ENCODE results near the gene TSSK3.

TSSK3 gene

DNA sequence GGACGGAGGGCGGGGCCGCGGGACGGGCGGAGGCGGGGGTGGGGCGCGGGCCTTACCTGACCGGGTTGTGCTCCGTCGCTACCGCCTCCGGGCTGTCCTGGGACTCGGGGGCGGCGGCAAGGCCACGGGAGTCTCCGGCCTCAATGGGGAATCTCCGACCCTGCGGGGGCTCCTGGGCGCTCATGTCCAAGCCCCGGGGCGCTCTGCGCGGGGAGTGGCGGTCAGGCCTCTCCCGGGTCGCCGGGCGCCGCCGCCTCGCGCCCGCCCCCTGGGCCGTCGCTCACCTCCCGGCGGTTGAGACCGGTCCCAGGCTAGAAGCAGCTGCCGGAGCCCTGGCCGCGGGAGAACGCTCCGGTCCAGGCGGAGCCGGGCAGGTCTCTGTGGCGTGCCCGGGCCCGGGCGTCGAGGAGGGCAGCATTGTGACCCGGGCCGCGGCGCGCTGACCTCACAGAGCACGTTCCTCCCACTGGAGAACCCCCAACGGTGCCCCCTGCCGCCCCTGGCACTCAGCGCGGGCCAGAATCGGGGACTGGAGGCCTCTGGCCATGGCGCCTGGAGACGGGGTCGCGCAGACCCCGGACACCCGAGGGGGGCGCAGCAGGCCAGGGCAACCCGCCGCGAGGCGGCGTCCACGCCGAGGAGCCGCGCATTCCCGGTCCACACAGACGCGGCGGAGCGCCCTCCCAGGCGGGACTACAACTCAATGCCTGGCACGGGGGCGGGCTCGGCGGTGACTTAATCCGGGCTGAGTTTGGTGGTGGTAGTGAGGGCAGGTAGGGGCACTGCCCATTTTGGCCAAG is 465 bp upstream of the TSSK3 start:
- peak overlapping the region; percentile 61 for H3K4me3 ChIP-seq (ENCODE audit: low read depth, low read length)
- no peak overlapping the region for H3K9ac ChIP-seq (ENCODE audit: low read length)
- no peak overlapping the region for H3K23ac ChIP-seq (ENCODE audit: low read length)
- H3K79me2 ChIP-seq (ENCODE audit: control insufficient read depth, insufficient read depth, low read length, poor library complexity): peaks cover 4% of the 10 kb centered on the region
- H3K4me1 ChIP-seq (ENCODE audit: control insufficient read depth in 1 of 2, insufficient read depth in 2 of 2, low read length in 2 of 2): peaks cover 5 to 14% of the 10 kb centered on the region in 2 experiments
- H3K36me3 ChIP-seq (ENCODE audit: control insufficient read depth in 1 of 2, insufficient read depth in 2 of 2, low read length in 2 of 2): peaks cover 31 to 34% of the 10 kb centered on the region in 2 experiments
- peak overlapping the region; percentile 80 for H3K14ac ChIP-seq (ENCODE audit: low read length)
- peak overlapping the region; percentile 32 for H2AK5ac ChIP-seq (ENCODE audit: low read length)
- H2BK12ac ChIP-seq (ENCODE audit: low read length): no peak overlapping the region
- H2BK120ac ChIP-seq (ENCODE audit: insufficient read depth, low read length, poor library complexity): peak overlapping the region; percentile 57
- H3K4ac ChIP-seq (ENCODE audit: low read depth, low read length): peak overlapping the region; percentile 6
- peak overlapping the region; percentile 46 for H2AFZ ChIP-seq (ENCODE audit: insufficient read depth, low read length, poor library complexity)
- H4K12ac ChIP-seq (ENCODE audit: low read depth, low read length): peak overlapping the region; percentile 58
- H4K8ac ChIP-seq (ENCODE audit: low read depth, low read length): peak overlapping the region; percentile 84
- H3K27me3 ChIP-seq (ENCODE audit: insufficient read depth, low read length): no peaks in the 10 kb centered on the region
- H2BK5ac ChIP-seq (ENCODE audit: low read depth, low read length, poor library complexity): no peak overlapping the region
- H3K4me2 ChIP-seq (ENCODE audit: low read length): peak overlapping the region; percentile 90
- peaks cover 4% of the 10 kb centered on the region for H3K79me1 ChIP-seq (ENCODE audit: low read length)
- no peak overlapping the region for H3K27ac ChIP-seq (ENCODE audit: low read depth, low read length)
- peaks cover 4% of the 10 kb centered on the region for H3K9me3 ChIP-seq (ENCODE audit: insufficient read depth, low read depth, low read length)
- H4K91ac ChIP-seq (ENCODE audit: low read depth, low read length): peak overlapping the region; percentile 55
- peak in 1 of 2 donors; percentile 41 for DNase-seq
- peak overlapping the region; percentile 22 for H3K18ac ChIP-seq (ENCODE audit: low read length)
- no CpG with 5 or more reads among the region's 91 CpGs for WGBS (ENCODE audit: extremely low coverage, insufficient coverage, insufficient read length)

- no peak overlapping the region for H3K4ac ChIP-seq (ENCODE audit: low read depth, low read length)
Observed at GRCh38 chr1:32363713-32364112, 1.4 kb downstream of the TSSK3 start.

DNA sequence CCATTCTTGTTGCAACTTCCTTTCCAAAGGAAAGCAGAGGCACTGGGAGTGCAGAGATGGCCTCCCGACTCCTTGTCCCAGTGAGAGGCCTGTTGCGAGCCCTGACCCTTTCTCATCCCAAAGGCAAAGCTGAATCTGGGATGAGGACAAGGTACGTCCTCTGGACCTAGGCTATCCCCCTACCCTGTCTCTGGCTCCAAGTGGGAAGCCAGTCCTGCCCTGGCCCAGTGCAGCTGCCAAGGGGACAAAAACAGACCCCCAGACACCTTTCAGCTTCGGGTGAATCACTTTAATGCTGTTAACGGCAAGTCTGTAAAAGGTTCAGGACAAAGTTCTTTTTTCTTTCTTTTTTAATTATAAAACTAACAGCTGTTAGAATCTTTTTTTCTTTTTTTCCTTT is 2.5 kb downstream of the TSSK3 start:
- H2AK5ac ChIP-seq (ENCODE audit: low read length): no peak overlapping the region
- H3K14ac ChIP-seq (ENCODE audit: low read length): no peak overlapping the region
- no peak overlapping the region for H3K27ac ChIP-seq (ENCODE audit: low read depth, low read length)
- H3K4me3 ChIP-seq (ENCODE audit: low read depth, low read length): no peak overlapping the region
- no CpG with 5 or more reads among the region's 5 CpGs for WGBS (ENCODE audit: extremely low coverage, insufficient coverage, insufficient read length)
- no peak overlapping the region for H2BK120ac ChIP-seq (ENCODE audit: insufficient read depth, low read length, poor library complexity)
- peaks cover 4% of the 10 kb centered on the region for H3K79me1 ChIP-seq (ENCODE audit: low read length)
- peaks cover 5 to 14% of the 10 kb centered on the region in 2 experiments for H3K4me1 ChIP-seq (ENCODE audit: control insufficient read depth in 1 of 2, insufficient read depth in 2 of 2, low read length in 2 of 2)
- no peak overlapping the region for H4K12ac ChIP-seq (ENCODE audit: low read depth, low read length)
- peaks cover 46 to 56% of the 10 kb centered on the region in 2 experiments for H3K36me3 ChIP-seq (ENCODE audit: control insufficient read depth in 1 of 2, insufficient read depth in 2 of 2, low read length in 2 of 2)
- H3K4ac ChIP-seq (ENCODE audit: low read depth, low read length): no peak overlapping the region
- no peak overlapping the region for H3K18ac ChIP-seq (ENCODE audit: low read length)
- no peak overlapping the region for H2BK5ac ChIP-seq (ENCODE audit: low read depth, low read length, poor library complexity)
- no peak overlapping the region for H3K23ac ChIP-seq (ENCODE audit: low read length)
- DNase-seq: no peak
- no peak overlapping the region for H3K9ac ChIP-seq (ENCODE audit: low read length)
- H3K4me2 ChIP-seq (ENCODE audit: low read length): no peak overlapping the region
- H3K79me2 ChIP-seq (ENCODE audit: control insufficient read depth, insufficient read depth, low read length, poor library complexity): peaks cover 4% of the 10 kb centered on the region
- no peaks in the 10 kb centered on the region for H3K27me3 ChIP-seq (ENCODE audit: insufficient read depth, low read length)
- no peak overlapping the region for H2BK12ac ChIP-seq (ENCODE audit: low read length)
- no peak overlapping the region for H4K8ac ChIP-seq (ENCODE audit: low read depth, low read length)
- H4K91ac ChIP-seq (ENCODE audit: low read depth, low read length): no peak overlapping the region
- H2AFZ ChIP-seq (ENCODE audit: insufficient read depth, low read length, poor library complexity): no peak overlapping the region
- peaks cover 4% of the 10 kb centered on the region for H3K9me3 ChIP-seq (ENCODE audit: insufficient read depth, low read depth, low read length)

More at GRCh38 chr1:32363713-32364112, 1.4 kb downstream of the TSSK3 start:
- Histone ChIP-seq H2BK12ac (ENCODE audit: low read length) (no peak overlapping the region), H2AK5ac (ENCODE audit: low read length) (no peak overlapping the region), H3K4me2 (ENCODE audit: low read length) (no peak overlapping the region), H4K91ac (ENCODE audit: low read depth, low read length) (no peak overlapping the region), H3K23ac (ENCODE audit: low read length) (no peak overlapping the region), H3K9me3 (ENCODE audit: insufficient read depth, low read depth, low read length) (peaks cover 4% of the 10 kb centered on the region), H3K4me1 (ENCODE audit: control insufficient read depth in 1 of 2, insufficient read depth in 2 of 2, low read length in 2 of 2) (peaks cover 5 to 14% of the 10 kb centered on the region in 2 experiments), H3K79me1 (ENCODE audit: low read length) (peaks cover 4% of the 10 kb centered on the region), H3K36me3 (ENCODE audit: control insufficient read depth in 1 of 2, insufficient read depth in 2 of 2, low read length in 2 of 2) (peaks cover 46 to 48% of the 10 kb centered on the region in 2 experiments), H3K9ac (ENCODE audit: low read length) (no peak overlapping the region), H3K79me2 (ENCODE audit: control insufficient read depth, insufficient read depth, low read length, poor library complexity) (peaks cover 4% of the 10 kb centered on the region), H4K12ac (ENCODE audit: low read depth, low read length) (no peak overlapping the region), H4K8ac (ENCODE audit: low read depth, low read length) (no peak overlapping the region), H3K18ac (ENCODE audit: low read length) (no peak overlapping the region), H3K27ac (ENCODE audit: low read depth, low read length) (no peak overlapping the region), H3K27me3 (ENCODE audit: insufficient read depth, low read length) (no peaks in the 10 kb centered on the region), H2AFZ (ENCODE audit: insufficient read depth, low read length, poor library complexity) (no peak overlapping the region), H2BK5ac (ENCODE audit: low read depth, low read length, poor library complexity) (no peak overlapping the region), H2BK120ac (ENCODE audit: insufficient read depth, low read length, poor library complexity) (no peak overlapping the region), H3K14ac (ENCODE audit: low read length) (no peak overlapping the region), H3K4me3 (ENCODE audit: low read depth, low read length) (no peak overlapping the region)
- no CpG with 5 or more reads among the region's 12 CpGs for WGBS (ENCODE audit: extremely low coverage, insufficient coverage, insufficient read length)
- no peak for DNase-seq

DNA sequence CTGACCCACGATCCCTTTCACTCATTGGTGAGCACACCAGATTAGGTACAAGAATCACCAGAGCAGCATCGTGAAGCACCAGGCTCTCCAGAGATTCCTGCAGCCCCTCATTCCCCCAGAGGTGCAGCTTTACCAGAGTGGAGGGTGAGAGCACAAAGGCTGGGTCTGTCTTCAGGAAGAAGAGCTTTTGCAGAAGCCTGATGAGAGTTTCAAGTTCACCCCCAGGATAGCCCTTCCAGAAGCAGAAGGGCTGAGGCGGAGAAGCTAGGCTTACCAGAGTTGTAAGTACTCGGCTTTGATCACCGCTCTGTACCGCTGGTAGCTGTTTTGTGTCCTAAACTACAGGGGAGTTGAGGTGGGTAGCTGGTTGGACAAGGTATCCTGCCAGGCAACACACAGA is 3.1 kb downstream of the TSSK3 start:
- Histone ChIP-seq H3K27ac (ENCODE audit: low read depth, low read length) (no peak overlapping the region), H3K4ac (ENCODE audit: low read depth, low read length) (no peak overlapping the region), H3K9ac (ENCODE audit: low read length) (no peak overlapping the region), H3K23ac (ENCODE audit: low read length) (no peak overlapping the region), H2AFZ (ENCODE audit: insufficient read depth, low read length, poor library complexity) (no peak overlapping the region), H4K91ac (ENCODE audit: low read depth, low read length) (no peak overlapping the region), H4K8ac (ENCODE audit: low read depth, low read length) (no peak overlapping the region), H3K4me3 (ENCODE audit: low read depth, low read length) (no peak overlapping the region), H4K12ac (ENCODE audit: low read depth, low read length) (no peak overlapping the region), H2AK5ac (ENCODE audit: low read length) (no peak overlapping the region), H3K9me3 (ENCODE audit: insufficient read depth, low read depth, low read length) (peaks cover 4% of the 10 kb centered on the region), H3K18ac (ENCODE audit: low read length) (no peak overlapping the region), H3K4me2 (ENCODE audit: low read length) (no peak overlapping the region), H2BK12ac (ENCODE audit: low read length) (no peak overlapping the region), H3K79me2 (ENCODE audit: control insufficient read depth, insufficient read depth, low read length, poor library complexity) (peaks cover 4% of the 10 kb centered on the region), H3K79me1 (ENCODE audit: low read length) (peaks cover 4% of the 10 kb centered on the region), H3K14ac (ENCODE audit: low read length) (no peak overlapping the region), H3K36me3 (ENCODE audit: control insufficient read depth in 1 of 2, insufficient read depth in 2 of 2, low read length in 2 of 2) (peaks cover 48 to 56% of the 10 kb centered on the region in 2 experiments), H2BK5ac (ENCODE audit: low read depth, low read length, poor library complexity) (no peak overlapping the region), H3K4me1 (ENCODE audit: control insufficient read depth in 1 of 2, insufficient read depth in 2 of 2, low read length in 2 of 2) (peaks cover 5 to 14% of the 10 kb centered on the region in 2 experiments), H2BK120ac (ENCODE audit: insufficient read depth, low read length, poor library complexity) (no peak overlapping the region), H3K27me3 (ENCODE audit: insufficient read depth, low read length) (no peaks in the 10 kb centered on the region)
- no peak for DNase-seq
- no CpG with 5 or more reads among the region's 6 CpGs for WGBS (ENCODE audit: extremely low coverage, insufficient coverage, insufficient read length)

Data from trophoblast cell (in vitro differentiated cells and primary cell).